Caco-2 (cell line): ENCODE measurements around the gene RAD23B. TPM values are rescaled to one million over a fixed set of nuclear protein-coding genes. Genes with fewer than 3 reads are reported as not detected.

ENCODE experiments used
- BruUV-seq: library from RNA; stranded (reverse); fragments of 400-500 nt; replicated peaks from 2 replicates; lab custom pipeline; 2021; lab: Mats Ljungman, UMichigan
- CTCF ChIA-PET: fragments of 300-600 bp; sonication (Branson Sonifier 250); formaldehyde crosslinking; loops from one replicate; lab custom pipeline; 2022; ENCODE audit warnings: antibody characterized with exemption; lab: Charles Lee
- POLR2A ChIA-PET: fragments of 300-600 bp; sonication (Branson Sonifier 250); formaldehyde crosslinking; loops from one replicate; lab custom pipeline; 2022; ENCODE audit warnings: antibody characterized with exemption; lab: Charles Lee
- DNase-seq, 2 experiments: peaks; one replicate each; pipeline versions ENCODE4 v3.0.0 to v3.0.0-alpha.2; 2020 to 2022
- H3K27me3 ChIP-seq: replicated peaks from 2 replicates; pipeline ENCODE4 v1.6.0; 2011; ENCODE audit warnings: low read length; ENCODE audit not compliant: control insufficient read depth, insufficient read depth
- H3K36me3 ChIP-seq: 2 replicates; pipeline ENCODE4 v1.5.1; 2011; ENCODE audit warnings: low read length; ENCODE audit not compliant: control insufficient read depth, insufficient read depth
- H3K4me1 ChIP-seq: fragments of 250-450 bp; sonication (Bioruptor Pico); 2 replicates; pipeline ENCODE4 v1.5.1; 2020; ENCODE audit warnings: mild to moderate bottlenecking
- H3K4me3 ChIP-seq: 2 replicates; pipeline ENCODE4 v1.5.1; 2011; ENCODE audit warnings: low read depth, mild to moderate bottlenecking, control low read depth, low read length
- H3K9me3 ChIP-seq: fragments of 250-450 bp; sonication (Bioruptor Pico); 2 replicates; pipeline ENCODE4 v1.5.1; 2020; ENCODE audit warnings: mild to moderate bottlenecking, moderate library complexity
- H3K27ac Mint-ChIP-seq: one replicate; pipeline ENCODE4 v1.8.0; 2022; ENCODE audit warnings: mixed read lengths; ENCODE audit not compliant: unreplicated experiment
- H3K27me3 Mint-ChIP-seq: one replicate; pipeline ENCODE4 v1.8.0; 2022; ENCODE audit warnings: mixed read lengths; ENCODE audit not compliant: insufficient read depth, unreplicated experiment
- H3K36me3 Mint-ChIP-seq: one replicate; pipeline ENCODE4 v1.8.0; 2022; ENCODE audit warnings: mild to moderate bottlenecking, mixed read lengths; ENCODE audit not compliant: insufficient read depth, unreplicated experiment
- H3K4me1 Mint-ChIP-seq: one replicate; pipeline ENCODE4 v1.8.0; 2022; ENCODE audit warnings: low read depth, mixed read lengths; ENCODE audit not compliant: unreplicated experiment
- H3K4me3 Mint-ChIP-seq: one replicate; pipeline ENCODE4 v1.8.0; 2022; ENCODE audit warnings: mild to moderate bottlenecking, moderate library complexity, mixed read lengths; ENCODE audit not compliant: unreplicated experiment
- H3K9me3 Mint-ChIP-seq: one replicate; pipeline ENCODE4 v1.8.0; 2022; ENCODE audit warnings: mixed read lengths; ENCODE audit not compliant: unreplicated experiment
- intact Hi-C: fragments of 100-400 bp; cut with micrococcal nuclease; formaldehyde crosslinking; loops from one replicate; pipeline ENCODE4 v1.10.0; 2022; ENCODE audit not compliant: unreplicated experiment
- total RNA-seq: library from RNA; stranded (reverse); gene quantifications from 2 replicates; pipeline ENCODE4 v1.2.3, GENCODE V29; 2022
- TF ChIP-seq, protein P1 (sequence below), 2 experiments: fragments of 200-600 bp in 1 of 2; IDR thresholded peaks; 1 replicate in 1 of 2; 2 replicates in 1 of 2; pipeline versions ENCODE4 v1.5.1 to v1.8.0; 2011 to 2022; ENCODE audit warnings: antibody characterized with exemption in 1 of 2, control low read depth in 1 of 2, inconsistent platforms in 1 of 2, low read depth in 1 of 2, low read length in 1 of 2, mild to moderate bottlenecking in 1 of 2, moderate library complexity in 1 of 2; ENCODE audit not compliant: insufficient read depth in 1 of 2, severe bottlenecking in 1 of 2, unreplicated experiment in 1 of 2

RAD23B gene
- total RNA-seq, 1 experiment from 2014 or later = 188 TPM

DNA sequence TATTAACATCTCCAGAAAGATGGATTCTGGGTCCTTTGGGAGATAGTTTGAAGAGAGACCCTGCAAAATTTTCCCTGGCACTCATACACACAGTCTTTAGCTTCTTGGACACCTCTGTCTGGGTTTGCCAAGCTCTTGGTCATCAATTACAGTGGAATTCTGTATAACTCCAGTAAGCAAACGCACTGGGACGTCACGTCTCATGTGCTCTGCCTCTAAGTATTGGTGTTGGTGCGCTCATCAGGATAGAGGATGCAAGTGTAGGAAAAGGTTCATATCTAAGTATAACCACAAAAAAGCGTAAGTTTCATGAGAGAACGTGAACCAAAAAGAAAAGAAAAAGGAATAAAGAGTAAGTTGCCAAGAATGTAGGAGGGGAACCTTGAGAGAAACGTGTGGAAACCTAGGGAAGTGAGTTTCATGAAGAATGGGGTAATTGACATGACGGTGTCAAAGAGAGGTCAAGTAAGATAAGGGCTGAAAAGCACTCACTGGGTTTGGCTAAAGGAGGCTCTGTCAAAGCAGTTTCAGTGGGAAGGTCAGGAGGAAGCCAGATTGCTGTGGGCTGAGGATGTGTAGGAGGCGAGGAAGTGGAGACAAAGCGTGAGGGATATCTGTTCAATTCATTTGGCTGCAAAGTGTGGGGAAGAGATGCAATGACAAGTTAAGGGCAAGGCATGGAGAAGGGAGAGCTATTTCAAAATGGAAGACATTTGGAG is 92.7 kb downstream of the RAD23B start:
- CTCF ChIA-PET = no interaction called here
- BruUV-seq = no TSS peak

DNA sequence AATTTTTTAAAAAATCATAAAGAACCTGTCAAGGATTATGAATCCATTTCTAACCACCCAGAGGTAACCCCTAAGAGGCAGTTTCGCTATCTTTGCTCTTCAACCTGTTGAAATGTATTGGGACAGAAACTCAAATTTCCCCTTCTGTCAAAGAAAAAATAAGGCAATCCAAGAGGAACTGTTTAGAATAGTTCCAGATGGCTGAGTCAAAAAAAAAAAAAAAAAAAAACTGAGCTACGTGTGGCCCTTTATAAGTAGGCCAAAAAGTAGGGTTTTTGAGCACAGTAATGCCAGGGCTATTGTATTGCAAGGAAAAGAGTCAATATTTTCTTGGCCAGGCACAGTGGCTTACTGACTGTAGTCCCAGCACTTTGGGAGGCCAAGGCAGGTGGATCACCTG is 94.9 kb downstream of the RAD23B start:
- DNase-seq = no peak
- Mint-ChIP-seq H3K4me3 (no peak overlapping the region), H3K4me1 (peaks cover 7% of the 10 kb centered on the region), H3K36me3 (no peaks in the 10 kb centered on the region), H3K9me3 (no peaks in the 10 kb centered on the region), H3K27me3 (no peaks in the 10 kb centered on the region), H3K27ac (no peak overlapping the region)
- Histone ChIP-seq H3K4me3 (no peak overlapping the region), H3K4me1 (peaks cover 29% of the 10 kb centered on the region), H3K9me3 (no peaks in the 10 kb centered on the region), H3K27me3 (no peaks in the 10 kb centered on the region), H3K36me3 (no peaks in the 10 kb centered on the region)
- intact Hi-C loops = no loop called here
- ChIA-PET CTCF (no interaction called here), POLR2A (no interaction called here)
- TF ChIP-seq, protein P1, sequence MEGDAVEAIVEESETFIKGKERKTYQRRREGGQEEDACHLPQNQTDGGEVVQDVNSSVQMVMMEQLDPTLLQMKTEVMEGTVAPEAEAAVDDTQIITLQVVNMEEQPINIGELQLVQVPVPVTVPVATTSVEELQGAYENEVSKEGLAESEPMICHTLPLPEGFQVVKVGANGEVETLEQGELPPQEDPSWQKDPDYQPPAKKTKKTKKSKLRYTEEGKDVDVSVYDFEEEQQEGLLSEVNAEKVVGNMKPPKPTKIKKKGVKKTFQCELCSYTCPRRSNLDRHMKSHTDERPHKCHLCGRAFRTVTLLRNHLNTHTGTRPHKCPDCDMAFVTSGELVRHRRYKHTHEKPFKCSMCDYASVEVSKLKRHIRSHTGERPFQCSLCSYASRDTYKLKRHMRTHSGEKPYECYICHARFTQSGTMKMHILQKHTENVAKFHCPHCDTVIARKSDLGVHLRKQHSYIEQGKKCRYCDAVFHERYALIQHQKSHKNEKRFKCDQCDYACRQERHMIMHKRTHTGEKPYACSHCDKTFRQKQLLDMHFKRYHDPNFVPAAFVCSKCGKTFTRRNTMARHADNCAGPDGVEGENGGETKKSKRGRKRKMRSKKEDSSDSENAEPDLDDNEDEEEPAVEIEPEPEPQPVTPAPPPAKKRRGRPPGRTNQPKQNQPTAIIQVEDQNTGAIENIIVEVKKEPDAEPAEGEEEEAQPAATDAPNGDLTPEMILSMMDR (IDR thresholded peaks at IDR 0.05; ENCODE audit: insufficient read depth in 1 of 2, low read depth in 1 of 2, low read length in 1 of 2, severe bottlenecking in 1 of 2, unreplicated experiment in 1 of 2) = no peak
- BruUV-seq = no TSS peak

More for the DNA sequence above, 92.7 kb downstream of the RAD23B start:
- intact Hi-C loops = no loop called here
- H3K27ac Mint-ChIP-seq = no peak overlapping the region
- no peak for DNase-seq
- no peaks in the 10 kb centered on the region for H3K9me3 Mint-ChIP-seq
- Histone ChIP-seq H3K4me3 (no peak overlapping the region), H3K27me3 (no peaks in the 10 kb centered on the region), H3K36me3 (no peaks in the 10 kb centered on the region), H3K9me3 (no peaks in the 10 kb centered on the region), H3K4me1 (peaks cover 31% of the 10 kb centered on the region)
- POLR2A ChIA-PET = no interaction called here
- TF ChIP-seq, protein P1 (IDR thresholded peaks at IDR 0.05; ENCODE audit: insufficient read depth in 1 of 2, low read depth in 1 of 2, low read length in 1 of 2, severe bottlenecking in 1 of 2, unreplicated experiment in 1 of 2) = no peak
- H3K27me3 Mint-ChIP-seq = no peaks in the 10 kb centered on the region
- H3K36me3 Mint-ChIP-seq = no peaks in the 10 kb centered on the region
- no peak overlapping the region for H3K4me3 Mint-ChIP-seq
- no peaks in the 10 kb centered on the region for H3K4me1 Mint-ChIP-seq

Other genes with a start within 250 kb of the RAD23B start
- gene KLF4, start 206.5 kb downstream of the RAD23B start, total RNA-seq = 4.9 and 7.2 TPM in 2 replicates